ENCODE data around the gene OSBPL8.

OSBPL8 gene

DNA sequence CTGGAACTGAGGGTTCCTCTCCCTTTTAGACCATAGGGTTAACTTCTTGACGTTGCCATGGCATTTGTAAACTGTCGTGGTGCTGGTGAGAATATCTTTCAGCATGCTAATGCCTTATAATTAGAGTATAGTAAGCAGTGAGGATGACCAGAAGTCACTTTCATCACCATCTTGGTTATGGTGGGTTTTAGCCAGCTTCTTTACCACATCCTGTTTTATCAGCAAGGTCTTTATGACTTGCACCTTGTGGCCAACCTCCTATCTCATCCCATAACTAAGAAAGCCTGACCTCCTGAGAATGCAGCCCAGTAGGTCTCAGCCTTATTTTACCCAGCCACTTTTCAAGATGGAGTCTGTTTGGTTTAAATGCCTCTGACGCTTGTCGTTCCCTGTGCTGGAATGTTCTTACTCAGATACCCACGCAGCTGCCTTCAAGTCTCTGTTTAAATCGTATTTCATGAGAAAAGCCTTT, 255.5 kb downstream of the OSBPL8 start:
- no peak for DNase-seq (ENCODE audit: low read depth)
- TF ChIP-seq, protein P1, sequence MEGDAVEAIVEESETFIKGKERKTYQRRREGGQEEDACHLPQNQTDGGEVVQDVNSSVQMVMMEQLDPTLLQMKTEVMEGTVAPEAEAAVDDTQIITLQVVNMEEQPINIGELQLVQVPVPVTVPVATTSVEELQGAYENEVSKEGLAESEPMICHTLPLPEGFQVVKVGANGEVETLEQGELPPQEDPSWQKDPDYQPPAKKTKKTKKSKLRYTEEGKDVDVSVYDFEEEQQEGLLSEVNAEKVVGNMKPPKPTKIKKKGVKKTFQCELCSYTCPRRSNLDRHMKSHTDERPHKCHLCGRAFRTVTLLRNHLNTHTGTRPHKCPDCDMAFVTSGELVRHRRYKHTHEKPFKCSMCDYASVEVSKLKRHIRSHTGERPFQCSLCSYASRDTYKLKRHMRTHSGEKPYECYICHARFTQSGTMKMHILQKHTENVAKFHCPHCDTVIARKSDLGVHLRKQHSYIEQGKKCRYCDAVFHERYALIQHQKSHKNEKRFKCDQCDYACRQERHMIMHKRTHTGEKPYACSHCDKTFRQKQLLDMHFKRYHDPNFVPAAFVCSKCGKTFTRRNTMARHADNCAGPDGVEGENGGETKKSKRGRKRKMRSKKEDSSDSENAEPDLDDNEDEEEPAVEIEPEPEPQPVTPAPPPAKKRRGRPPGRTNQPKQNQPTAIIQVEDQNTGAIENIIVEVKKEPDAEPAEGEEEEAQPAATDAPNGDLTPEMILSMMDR (conservative IDR thresholded peaks at IDR 0.05; ENCODE audit: low read depth, low read length), result no peak

DNA sequence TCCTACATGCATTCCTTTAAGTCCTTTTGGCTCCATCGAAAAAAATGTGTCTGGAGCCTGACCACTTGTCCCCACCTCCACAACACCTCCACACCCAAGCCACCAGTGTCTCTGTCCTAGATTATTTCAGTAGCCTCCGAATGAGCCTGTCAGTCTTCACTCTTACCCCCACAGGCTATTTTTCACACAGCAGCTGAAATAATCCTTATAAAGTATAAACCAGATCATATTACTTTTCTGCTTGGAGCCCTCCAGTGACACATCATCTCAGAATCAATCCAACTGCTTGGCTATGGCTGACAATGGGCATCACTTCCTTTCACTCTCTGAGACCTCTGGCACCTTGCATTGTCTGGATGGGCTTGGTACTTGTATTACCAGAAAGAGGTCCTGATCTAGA, 256.2 kb downstream of the OSBPL8 start:
- H3K4me3 ChIP-seq (ENCODE audit: low read length), result no peak overlapping the region
- DNase-seq (ENCODE audit: low read depth), result no peak
- TF ChIP-seq, protein P1 (conservative IDR thresholded peaks at IDR 0.05; ENCODE audit: low read depth, low read length), result no peak

More for the DNA sequence above, 255.5 kb downstream of the OSBPL8 start:
- H3K4me3 ChIP-seq (ENCODE audit: low read length), result no peak overlapping the region

All from retinal pigment epithelial cell (primary cell).